ENCODE results near the gene AFTPH.

Gene AFTPH

GRCh38 chr2:64540615-64541014 lies 16.5 kb downstream of the AFTPH start:
- Histone ChIP-seq H2AFZ (ENCODE audit: low read depth, low read length) (no peak overlapping the region), H3K36me3 (ENCODE audit: insufficient read depth, low read length) (no peaks in the 10 kb centered on the region), H3K4me1 (ENCODE audit: insufficient read depth, low read length) (no peaks in the 10 kb centered on the region), H3K27ac (ENCODE audit: low read length) (no peak overlapping the region), H3K9me3 (ENCODE audit: insufficient read depth, low read length, severe bottlenecking) (no peaks in the 10 kb centered on the region), H3K4me2 (ENCODE audit: insufficient read depth, low read length) (no peak overlapping the region), H3K4me3 (ENCODE audit: low read depth in 1 of 2, low read length in 2 of 2) (no peak overlapping the region), H3K9ac (ENCODE audit: low read depth, low read length) (no peak overlapping the region), H4K20me1 (ENCODE audit: insufficient read depth, low read length) (peaks cover 28% of the 10 kb centered on the region; the same call in 1 of the 2 replicates), H3K79me2 (ENCODE audit: insufficient read depth, low read length) (peaks cover 48% of the 10 kb centered on the region), H3K27me3 (ENCODE audit: insufficient read depth, low read length, poor library complexity) (no peaks in the 10 kb centered on the region)
- DNase-seq (no peak), ATAC-seq (ENCODE audit: insufficient read depth, low read depth) (no peak)
- no peak for TF ChIP-seq CTCF (IDR thresholded peaks at IDR 0.05; ENCODE audit: borderline replicate concordance, extremely low read depth, low read length, poor library complexity, severe bottlenecking)
- no peak for TF ChIP-seq EZH2 (IDR thresholded peaks at IDR 0.05; ENCODE audit: borderline replicate concordance, low read depth, low read length, severe bottlenecking)

- H3K9me3 ChIP-seq (ENCODE audit: insufficient read depth, low read length, severe bottlenecking) = no peaks in the 10 kb centered on the region
- no peaks in the 10 kb centered on the region for H3K36me3 ChIP-seq (ENCODE audit: insufficient read depth, low read length)
- ATAC-seq (ENCODE audit: insufficient read depth, low read depth) (no peak), DNase-seq (no peak)
- TF ChIP-seq CTCF (IDR thresholded peaks at IDR 0.05; ENCODE audit: borderline replicate concordance, extremely low read depth, low read length, poor library complexity, severe bottlenecking) (no peak), EZH2 (IDR thresholded peaks at IDR 0.05; ENCODE audit: borderline replicate concordance, low read depth, low read length, severe bottlenecking) (no peak)
- H3K27me3 ChIP-seq (ENCODE audit: insufficient read depth, low read length, poor library complexity) = no peaks in the 10 kb centered on the region
- peaks cover 22% of the 10 kb centered on the region; the same call in 1 of the 2 replicates for H4K20me1 ChIP-seq (ENCODE audit: insufficient read depth, low read length)
- H3K4me2 ChIP-seq (ENCODE audit: insufficient read depth, low read length) = no peak overlapping the region
- H3K9ac ChIP-seq (ENCODE audit: low read depth, low read length) = no peak overlapping the region
- H3K4me1 ChIP-seq (ENCODE audit: insufficient read depth, low read length) = no peaks in the 10 kb centered on the region
- H2AFZ ChIP-seq (ENCODE audit: low read depth, low read length) = no peak overlapping the region
- peaks cover 43% of the 10 kb centered on the region for H3K79me2 ChIP-seq (ENCODE audit: insufficient read depth, low read length)
- no peak overlapping the region for H3K4me3 ChIP-seq (ENCODE audit: low read depth in 1 of 2, low read length in 2 of 2)
- no peak overlapping the region for H3K27ac ChIP-seq (ENCODE audit: low read length)
Observed at GRCh38 chr2:64541547-64541946, 17.4 kb downstream of the AFTPH start.

GRCh38 chr2:64542071-64543007 lies 18.2 kb downstream of the AFTPH start:
- Histone ChIP-seq H4K20me1 (ENCODE audit: insufficient read depth, low read length) (peaks cover 22% of the 10 kb centered on the region; the same call in 1 of the 2 replicates), H3K4me1 (ENCODE audit: insufficient read depth, low read length) (no peaks in the 10 kb centered on the region), H2AFZ (ENCODE audit: low read depth, low read length) (no peak overlapping the region), H3K27ac (ENCODE audit: low read length) (no peak overlapping the region), H3K4me2 (ENCODE audit: insufficient read depth, low read length) (no peak overlapping the region), H3K27me3 (ENCODE audit: insufficient read depth, low read length, poor library complexity) (no peaks in the 10 kb centered on the region), H3K36me3 (ENCODE audit: insufficient read depth, low read length) (no peaks in the 10 kb centered on the region), H3K9ac (ENCODE audit: low read depth, low read length) (no peak overlapping the region), H3K4me3 (ENCODE audit: low read depth in 1 of 2, low read length in 2 of 2) (no peak overlapping the region), H3K79me2 (ENCODE audit: insufficient read depth, low read length) (peaks cover 41% of the 10 kb centered on the region), H3K9me3 (ENCODE audit: insufficient read depth, low read length, severe bottlenecking) (no peaks in the 10 kb centered on the region)
- TF ChIP-seq CTCF (IDR thresholded peaks at IDR 0.05; ENCODE audit: borderline replicate concordance, extremely low read depth, low read length, poor library complexity, severe bottlenecking) (no peak), EZH2 (IDR thresholded peaks at IDR 0.05; ENCODE audit: borderline replicate concordance, low read depth, low read length, severe bottlenecking) (no peak)
- DNase-seq (no peak), ATAC-seq (ENCODE audit: insufficient read depth, low read depth) (no peak)

All from DND-41 (cell line).